HEK293 (cell line): ENCODE measurements around the gene SIX3.
A peak's percentile ranks its signal among the peaks of the same experiment; 100 is the strongest.

ENCODE experiments used
- CTCF ChIA-PET: fragments of 350-600 bp; formaldehyde crosslinking; extraction: SDS; loops from one replicate; lab custom pipeline; 2021; ENCODE audit warnings: antibody characterized with exemption; lab: Yijun Ruan, JAX
- POLR2A ChIA-PET: fragments of 300-600 bp; formaldehyde crosslinking; extraction: SDS; loops from one replicate; lab custom pipeline; 2020; ENCODE audit warnings: antibody characterized with exemption, inconsistent platforms; lab: Yijun Ruan, JAX
- H3K27ac ChIP-seq: fragments of 200-500 bp; sonication (Bioruptor generic); 2 replicates; pipeline ENCODE4 v1.5.1; 2014; ENCODE audit warnings: low read depth, low read length, control low read depth, inconsistent platforms; ENCODE audit errors: extremely low read depth
- H3K36me3 ChIP-seq, 2 experiments: fragments of 200-500 bp in 1 of 2; sonication (Bioruptor generic) in 1 of 2; 1 replicate in 1 of 2; 2 replicates in 1 of 2; pipeline ENCODE4 v1.5.1; 2014 to 2017; ENCODE audit warnings: inconsistent platforms in 2 of 2, low read length in 2 of 2; ENCODE audit not compliant: control insufficient read depth in 2 of 2, insufficient read depth in 1 of 2
- H3K4me1 ChIP-seq: fragments of 200-500 bp; sonication (Bioruptor generic); 2 replicates; pipeline ENCODE4 v1.5.1; 2014; ENCODE audit warnings: mild to moderate bottlenecking, low read length, inconsistent platforms; ENCODE audit not compliant: control insufficient read depth, insufficient read depth
- H3K4me3 ChIP-seq: 2 replicates; pipeline ENCODE4 v1.5.1; 2011; ENCODE audit warnings: low read depth, mild to moderate bottlenecking, control low read depth, low read length, moderate library complexity
- H3K9me3 ChIP-seq: fragments of 200-500 bp; sonication (Bioruptor generic); 2 replicates; pipeline ENCODE4 v1.5.1; 2014; ENCODE audit warnings: low read depth, low read length, inconsistent platforms; ENCODE audit not compliant: control insufficient read depth, insufficient read depth
- ELK4 ChIP-seq: IDR thresholded peaks from 2 replicates; pipeline ENCODE4 v1.6.1; 2011; ENCODE audit warnings: mild to moderate bottlenecking, low read depth, low read length, borderline replicate concordance
- GLIS2 ChIP-seq: fragments of 450-650 bp; formaldehyde crosslinking; IDR thresholded peaks from 2 replicates; pipeline ENCODE4 v1.5.1; 2016; ENCODE audit warnings: missing biosample characterization, missing genetic modification characterization
- KLF16 ChIP-seq: fragments of 450-650 bp; formaldehyde crosslinking; IDR thresholded peaks from 2 replicates; pipeline ENCODE4 v1.5.1; 2017; ENCODE audit warnings: missing biosample characterization, missing genetic modification characterization
- KLF7 ChIP-seq: fragments of 450-650 bp; formaldehyde crosslinking; IDR thresholded peaks from 2 replicates; pipeline ENCODE4 v1.5.1; 2016; ENCODE audit warnings: missing biosample characterization, missing genetic modification characterization, borderline replicate concordance
- KLF8 ChIP-seq: fragments of 450-650 bp; formaldehyde crosslinking; IDR thresholded peaks from 2 replicates; pipeline ENCODE4 v1.5.1; 2016; ENCODE audit warnings: missing biosample characterization, missing genetic modification characterization
- PRDM4 ChIP-seq: fragments of 450-650 bp; formaldehyde crosslinking; IDR thresholded peaks from 2 replicates; pipeline ENCODE4 v1.5.1; 2017; ENCODE audit warnings: missing biosample characterization, missing genetic modification characterization
- REPIN1 ChIP-seq: fragments of 450-650 bp; formaldehyde crosslinking; IDR thresholded peaks from 2 replicates; pipeline ENCODE4 v1.5.1; 2017; ENCODE audit warnings: missing biosample characterization, missing genetic modification characterization, low read depth
- SETDB1 ChIP-seq: IDR thresholded peaks from one replicate; pipeline ENCODE4 v1.6.1; 2017; ENCODE audit warnings: mild to moderate bottlenecking, low read length, moderate library complexity, mixed read lengths; ENCODE audit not compliant: insufficient read length
- ZFHX2 ChIP-seq: fragments of 450-650 bp; formaldehyde crosslinking; conservative IDR thresholded peaks from 2 replicates; pipeline ENCODE4 v1.5.1; 2016; ENCODE audit warnings: missing biosample characterization, missing genetic modification characterization
- ZIC2 ChIP-seq: fragments of 450-650 bp; formaldehyde crosslinking; IDR thresholded peaks from 2 replicates; pipeline ENCODE4 v1.5.1; 2016; ENCODE audit warnings: missing biosample characterization, missing genetic modification characterization
- ZNF223 ChIP-seq: fragments of 450-650 bp; formaldehyde crosslinking; IDR thresholded peaks from 2 replicates; pipeline ENCODE4 v1.5.1; 2016; ENCODE audit warnings: missing biosample characterization, missing genetic modification characterization
- ZNF366 ChIP-seq: fragments of 450-650 bp; formaldehyde crosslinking; conservative IDR thresholded peaks from 2 replicates; pipeline ENCODE4 v1.5.1; 2016; ENCODE audit warnings: missing biosample characterization, missing genetic modification characterization
- ZNF394 ChIP-seq: fragments of 450-650 bp; formaldehyde crosslinking; IDR thresholded peaks from 2 replicates; pipeline ENCODE4 v1.5.1; 2016; ENCODE audit warnings: missing biosample characterization, missing genetic modification characterization, mild to moderate bottlenecking, moderate library complexity, borderline replicate concordance
- ZNF423 ChIP-seq: fragments of 450-650 bp; formaldehyde crosslinking; IDR thresholded peaks from 2 replicates; pipeline ENCODE4 v1.5.1; 2016; ENCODE audit warnings: missing biosample characterization, missing genetic modification characterization
- ZNF473 ChIP-seq: fragments of 450-650 bp; formaldehyde crosslinking; IDR thresholded peaks from 2 replicates; pipeline ENCODE4 v1.5.1; 2017; ENCODE audit warnings: missing biosample characterization, missing genetic modification characterization
- ZNF501 ChIP-seq: fragments of 450-650 bp; formaldehyde crosslinking; IDR thresholded peaks from 2 replicates; pipeline ENCODE4 v1.5.1; 2016; ENCODE audit warnings: missing biosample characterization, missing genetic modification characterization
- ZNF600 ChIP-seq: fragments of 450-650 bp; formaldehyde crosslinking; IDR thresholded peaks from 2 replicates; pipeline ENCODE4 v1.5.1; 2016; ENCODE audit warnings: missing biosample characterization, missing genetic modification characterization
- ZNF629 ChIP-seq: fragments of 450-650 bp; formaldehyde crosslinking; IDR thresholded peaks from 2 replicates; pipeline ENCODE4 v1.5.1; 2017; ENCODE audit warnings: missing biosample characterization, missing genetic modification characterization
- ZNF707 ChIP-seq: fragments of 450-650 bp; formaldehyde crosslinking; IDR thresholded peaks from 2 replicates; pipeline ENCODE4 v1.5.1; 2016; ENCODE audit warnings: missing biosample characterization, missing genetic modification characterization
- TF ChIP-seq, protein P1 (sequence below): fragments of 450-650 bp; formaldehyde crosslinking; IDR thresholded peaks from 2 replicates; pipeline ENCODE4 v1.5.1; 2016; ENCODE audit warnings: missing biosample characterization, missing genetic modification characterization
- TF ChIP-seq, protein P2 (sequence below): fragments of 450-650 bp; formaldehyde crosslinking; IDR thresholded peaks from 2 replicates; pipeline ENCODE4 v1.5.1; 2016; ENCODE audit warnings: missing biosample characterization, missing genetic modification characterization

Gene SIX3

DNA sequence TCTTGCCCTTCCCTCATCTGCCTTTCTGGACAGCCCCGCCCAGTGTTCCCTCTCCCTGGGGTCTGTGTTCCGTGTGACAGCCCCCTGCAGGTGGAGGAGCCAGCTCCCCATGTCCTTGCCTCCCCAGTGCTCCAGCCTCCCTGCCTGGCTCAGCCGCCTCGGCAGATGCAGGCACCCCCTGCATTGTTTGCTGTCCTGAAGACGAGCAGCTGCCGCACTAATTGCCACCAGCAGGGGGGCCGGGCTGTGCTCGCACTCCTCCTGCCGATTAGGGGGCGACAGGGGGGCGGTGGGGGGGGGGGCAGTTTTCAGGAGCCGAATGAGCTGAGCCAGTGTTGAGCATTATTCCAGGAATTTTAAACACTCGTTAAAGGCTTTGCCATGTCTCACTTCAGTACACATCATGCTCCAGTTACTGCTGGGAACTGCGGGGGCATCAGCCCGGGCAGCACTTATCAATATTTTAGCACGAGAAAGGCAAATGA lies 23.3 kb downstream of the SIX3 start (continued):
- TF ChIP-seq ZNF223 (no peak), ZNF394 (tag by site-specific recombination) (no peak), GLIS2 (peak; percentile 29; the same call in 1 of the 2 replicates), ZIC2 (tag by site-specific recombination) (peak; percentile 93), PRDM4 (no peak), KLF8 (tag by site-specific recombination) (no peak), ZNF629 (no peak), ZFHX2 (tag by site-specific recombination) (no peak), ZNF473 (tag by site-specific recombination) (no peak), ZNF366 (tag by site-specific recombination) (no peak)
- TF ChIP-seq, protein P1, sequence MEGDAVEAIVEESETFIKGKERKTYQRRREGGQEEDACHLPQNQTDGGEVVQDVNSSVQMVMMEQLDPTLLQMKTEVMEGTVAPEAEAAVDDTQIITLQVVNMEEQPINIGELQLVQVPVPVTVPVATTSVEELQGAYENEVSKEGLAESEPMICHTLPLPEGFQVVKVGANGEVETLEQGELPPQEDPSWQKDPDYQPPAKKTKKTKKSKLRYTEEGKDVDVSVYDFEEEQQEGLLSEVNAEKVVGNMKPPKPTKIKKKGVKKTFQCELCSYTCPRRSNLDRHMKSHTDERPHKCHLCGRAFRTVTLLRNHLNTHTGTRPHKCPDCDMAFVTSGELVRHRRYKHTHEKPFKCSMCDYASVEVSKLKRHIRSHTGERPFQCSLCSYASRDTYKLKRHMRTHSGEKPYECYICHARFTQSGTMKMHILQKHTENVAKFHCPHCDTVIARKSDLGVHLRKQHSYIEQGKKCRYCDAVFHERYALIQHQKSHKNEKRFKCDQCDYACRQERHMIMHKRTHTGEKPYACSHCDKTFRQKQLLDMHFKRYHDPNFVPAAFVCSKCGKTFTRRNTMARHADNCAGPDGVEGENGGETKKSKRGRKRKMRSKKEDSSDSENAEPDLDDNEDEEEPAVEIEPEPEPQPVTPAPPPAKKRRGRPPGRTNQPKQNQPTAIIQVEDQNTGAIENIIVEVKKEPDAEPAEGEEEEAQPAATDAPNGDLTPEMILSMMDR (tag by site-specific recombination), result peak; percentile 62; the same call in 1 of the 2 replicates

DNA sequence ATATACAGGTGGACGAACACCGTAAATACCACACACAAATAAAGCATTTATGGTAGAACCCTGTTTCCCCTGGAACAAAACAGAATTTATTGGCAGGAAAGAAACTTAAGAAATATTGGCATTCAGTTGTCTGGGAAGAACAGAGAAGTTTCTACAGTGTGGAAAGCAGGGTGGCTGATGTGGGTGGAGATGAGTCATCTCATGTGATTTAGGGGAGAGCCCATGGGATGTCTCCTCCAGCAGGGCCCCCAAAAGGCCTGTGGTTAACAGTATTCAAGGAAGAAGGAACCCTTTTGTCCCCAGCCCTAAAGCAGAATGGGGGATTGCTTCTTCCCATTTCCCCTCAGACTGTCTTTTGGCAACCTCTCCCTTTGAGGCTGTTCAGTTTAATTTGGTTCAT lies 24.2 kb downstream of the SIX3 start:
- ChIA-PET CTCF (interaction anchor here (0.6 to 1.0 kb wide), 4 partner anchors 10 to 1114 kb away, joined by 3 to 8 read pairs (median 4); no protein-coding TSS in a partner anchor), POLR2A (no interaction called here)
- Histone ChIP-seq H3K36me3 (no peaks in the 10 kb centered on the region), H3K4me3 (no peak overlapping the region), H3K9me3 (no peaks in the 10 kb centered on the region), H3K4me1 (no peaks in the 10 kb centered on the region), H3K27ac (no peak overlapping the region)
- TF ChIP-seq ZNF423 (tag by site-specific recombination), result no peak
- no peak for TF ChIP-seq ZNF501
- no peak for TF ChIP-seq ZNF707 (tag by site-specific recombination)
- TF ChIP-seq, protein P2, sequence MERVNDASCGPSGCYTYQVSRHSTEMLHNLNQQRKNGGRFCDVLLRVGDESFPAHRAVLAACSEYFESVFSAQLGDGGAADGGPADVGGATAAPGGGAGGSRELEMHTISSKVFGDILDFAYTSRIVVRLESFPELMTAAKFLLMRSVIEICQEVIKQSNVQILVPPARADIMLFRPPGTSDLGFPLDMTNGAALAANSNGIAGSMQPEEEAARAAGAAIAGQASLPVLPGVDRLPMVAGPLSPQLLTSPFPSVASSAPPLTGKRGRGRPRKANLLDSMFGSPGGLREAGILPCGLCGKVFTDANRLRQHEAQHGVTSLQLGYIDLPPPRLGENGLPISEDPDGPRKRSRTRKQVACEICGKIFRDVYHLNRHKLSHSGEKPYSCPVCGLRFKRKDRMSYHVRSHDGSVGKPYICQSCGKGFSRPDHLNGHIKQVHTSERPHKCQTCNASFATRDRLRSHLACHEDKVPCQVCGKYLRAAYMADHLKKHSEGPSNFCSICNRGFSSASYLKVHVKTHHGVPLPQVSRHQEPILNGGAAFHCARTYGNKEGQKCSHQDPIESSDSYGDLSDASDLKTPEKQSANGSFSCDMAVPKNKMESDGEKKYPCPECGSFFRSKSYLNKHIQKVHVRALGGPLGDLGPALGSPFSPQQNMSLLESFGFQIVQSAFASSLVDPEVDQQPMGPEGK (tag by site-specific recombination), result no peak
- TF ChIP-seq KLF16 (tag by site-specific recombination), result no peak
- no peak for TF ChIP-seq ZNF600 (tag by site-specific recombination)
- TF ChIP-seq ZNF394 (tag by site-specific recombination), result no peak
- no peak for TF ChIP-seq REPIN1 (tag by site-specific recombination)
- TF ChIP-seq ELK4, result no peak
- no peak for TF ChIP-seq ZNF473 (tag by site-specific recombination)
- no peak for TF ChIP-seq SETDB1
- TF ChIP-seq KLF7 (tag by site-specific recombination), result no peak
